T-helper 2 cell treated with Interferon-gamma antibody and Interleukin-4, amounts not matched to agents 5 μg/mL and 100 μg/mL, for 36 hours (primary cell): ENCODE results near the gene CDH15.
"Not testable (repeated sequence)": the region's sequence is repeated elsewhere in the genome, so short reads cannot be mapped to it uniquely, and the experiment has no call there.

ENCODE experiments used
- DNase-seq: peaks from one replicate; pipeline ENCODE4 v3.0.0; 2021; ENCODE audit warnings: low spot score
- H3K27ac Mint-ChIP-seq: one replicate; pipeline ENCODE4 v1.8.0; 2021; ENCODE audit warnings: mild to moderate bottlenecking, mixed read lengths
- H3K27me3 Mint-ChIP-seq: one replicate; pipeline ENCODE4 v1.8.0; 2021; ENCODE audit warnings: low read depth, mixed read lengths
- H3K36me3 Mint-ChIP-seq: one replicate; pipeline ENCODE4 v1.8.0; 2021; ENCODE audit warnings: low read depth, mixed read lengths
- H3K4me1 Mint-ChIP-seq: one replicate; pipeline ENCODE4 v1.8.0; 2021; ENCODE audit warnings: low read depth, mixed read lengths
- H3K4me3 Mint-ChIP-seq: one replicate; pipeline ENCODE4 v1.8.0; 2022; ENCODE audit warnings: mild to moderate bottlenecking, moderate library complexity, mixed read lengths
- H3K9me3 Mint-ChIP-seq: one replicate; pipeline ENCODE4 v1.8.0; 2021; ENCODE audit warnings: mixed read lengths

The CDH15 gene

GRCh38 chr16:89155851-89156739 is 15.5 kb upstream of the CDH15 start:
- no peak overlapping the region for H3K27ac Mint-ChIP-seq

GRCh38 chr16:89156740-89157645 is 14.6 kb upstream of the CDH15 start:
- H3K36me3 Mint-ChIP-seq = peaks cover 2% of the 10 kb centered on the region

More at GRCh38 chr16:89155851-89156739, 15.5 kb upstream of the CDH15 start:
- no peaks in the 10 kb centered on the region for H3K27me3 Mint-ChIP-seq
- peaks cover 9% of the 10 kb centered on the region for H3K9me3 Mint-ChIP-seq
- H3K36me3 Mint-ChIP-seq = peaks cover 7% of the 10 kb centered on the region
- DNase-seq = no peak
- H3K4me3 Mint-ChIP-seq = no peak overlapping the region
- no peaks in the 10 kb centered on the region for H3K4me1 Mint-ChIP-seq

GRCh38 chr16:89157778-89158177 is 13.8 kb upstream of the CDH15 start:
- no peaks in the 10 kb centered on the region for H3K4me1 Mint-ChIP-seq
- peaks cover 9% of the 10 kb centered on the region for H3K9me3 Mint-ChIP-seq

More at GRCh38 chr16:89156740-89157645, 14.6 kb upstream of the CDH15 start:
- H3K9me3 Mint-ChIP-seq = peaks cover 9% of the 10 kb centered on the region
- H3K27ac Mint-ChIP-seq = no peak overlapping the region
- H3K4me3 Mint-ChIP-seq = no peak overlapping the region
- DNase-seq = no peak
- no peaks in the 10 kb centered on the region for H3K27me3 Mint-ChIP-seq
- H3K4me1 Mint-ChIP-seq = no peaks in the 10 kb centered on the region

GRCh38 chr16:89159066-89159849 is 12.3 kb upstream of the CDH15 start:
- Mint-ChIP-seq H3K4me1 (no peaks in the 10 kb centered on the region), H3K9me3 (peaks cover 9% of the 10 kb centered on the region), H3K27me3 (no peaks in the 10 kb centered on the region), H3K36me3 (no peaks in the 10 kb centered on the region), H3K27ac (no peak overlapping the region), H3K4me3 (no peak overlapping the region)
- no peak for DNase-seq

More at GRCh38 chr16:89157778-89158177, 13.8 kb upstream of the CDH15 start:
- H3K36me3 Mint-ChIP-seq = no peaks in the 10 kb centered on the region
- H3K27ac Mint-ChIP-seq = no peak overlapping the region
- no peak for DNase-seq
- H3K27me3 Mint-ChIP-seq = no peaks in the 10 kb centered on the region
- H3K4me3 Mint-ChIP-seq = no peak overlapping the region

GRCh38 chr16:89159850-89160354 is 11.6 kb upstream of the CDH15 start:
- no peak overlapping the region for H3K4me3 Mint-ChIP-seq
- H3K27me3 Mint-ChIP-seq = no peaks in the 10 kb centered on the region
- no peaks in the 10 kb centered on the region for H3K36me3 Mint-ChIP-seq
- peaks cover 9% of the 10 kb centered on the region for H3K9me3 Mint-ChIP-seq
- DNase-seq = no peak
- no peaks in the 10 kb centered on the region for H3K4me1 Mint-ChIP-seq
- H3K27ac Mint-ChIP-seq = no peak overlapping the region

GRCh38 chr16:89160977-89161701 is 10.4 kb upstream of the CDH15 start:
- H3K27me3 Mint-ChIP-seq = no peaks in the 10 kb centered on the region
- H3K4me3 Mint-ChIP-seq = no peak overlapping the region
- DNase-seq = no peak
- H3K4me1 Mint-ChIP-seq = no peaks in the 10 kb centered on the region
- no peaks in the 10 kb centered on the region for H3K36me3 Mint-ChIP-seq
- no peak overlapping the region for H3K27ac Mint-ChIP-seq
- H3K9me3 Mint-ChIP-seq = peaks cover 9% of the 10 kb centered on the region

GRCh38 chr16:89161763-89162713 is 9.5 kb upstream of the CDH15 start:
- H3K4me3 Mint-ChIP-seq = no peak overlapping the region
- H3K4me1 Mint-ChIP-seq = no peaks in the 10 kb centered on the region
- no peak for DNase-seq
- no peaks in the 10 kb centered on the region for H3K27me3 Mint-ChIP-seq
- H3K27ac Mint-ChIP-seq = no peak overlapping the region
- H3K9me3 Mint-ChIP-seq = peaks cover 9% of the 10 kb centered on the region
- H3K36me3 Mint-ChIP-seq = no peaks in the 10 kb centered on the region

GRCh38 chr16:89163297-89163696 is 8.3 kb upstream of the CDH15 start:
- no peaks in the 10 kb centered on the region for H3K4me1 Mint-ChIP-seq
- H3K4me3 Mint-ChIP-seq = no peak overlapping the region
- H3K27ac Mint-ChIP-seq = no peak overlapping the region
- H3K9me3 Mint-ChIP-seq = peaks cover 1% of the 10 kb centered on the region
- H3K27me3 Mint-ChIP-seq = no peaks in the 10 kb centered on the region
- H3K36me3 Mint-ChIP-seq = no peaks in the 10 kb centered on the region
- DNase-seq = no peak

- Mint-ChIP-seq H3K27ac (no peak overlapping the region), H3K27me3 (no peaks in the 10 kb centered on the region), H3K9me3 (no peaks in the 10 kb centered on the region), H3K36me3 (no peaks in the 10 kb centered on the region), H3K4me1 (no peaks in the 10 kb centered on the region), H3K4me3 (no peak overlapping the region)
- no peak for DNase-seq
Observed at GRCh38 chr16:89164436-89164835, 7.1 kb upstream of the CDH15 start.

GRCh38 chr16:89164847-89165680 is 6.5 kb upstream of the CDH15 start:
- H3K4me1 Mint-ChIP-seq = no peaks in the 10 kb centered on the region
- no peaks in the 10 kb centered on the region for H3K36me3 Mint-ChIP-seq
- H3K4me3 Mint-ChIP-seq = no peak overlapping the region
- H3K27me3 Mint-ChIP-seq = no peaks in the 10 kb centered on the region
- DNase-seq = no peak
- H3K27ac Mint-ChIP-seq = no peak overlapping the region
- no peaks in the 10 kb centered on the region for H3K9me3 Mint-ChIP-seq

GRCh38 chr16:89165681-89165979 is 5.9 kb upstream of the CDH15 start:
- H3K9me3 Mint-ChIP-seq, H3K36me3 Mint-ChIP-seq, H3K4me3 Mint-ChIP-seq, DNase-seq, H3K4me1 Mint-ChIP-seq, H3K27me3 Mint-ChIP-seq, H3K27ac Mint-ChIP-seq: not testable (repeated sequence)
